ENCODE results near the gene PTPRE. TPM values are rescaled to one million over a fixed set of nuclear protein-coding genes. Genes with fewer than 3 reads are reported as not detected.

The PTPRE gene
- total and polyA plus RNA-seq, 10 of the 15 experiments (the other 5 are each of a cell fraction or from before 2014, with no cell fraction given) = 2.9 to 7.6 (median 5.8) TPM

DNA sequence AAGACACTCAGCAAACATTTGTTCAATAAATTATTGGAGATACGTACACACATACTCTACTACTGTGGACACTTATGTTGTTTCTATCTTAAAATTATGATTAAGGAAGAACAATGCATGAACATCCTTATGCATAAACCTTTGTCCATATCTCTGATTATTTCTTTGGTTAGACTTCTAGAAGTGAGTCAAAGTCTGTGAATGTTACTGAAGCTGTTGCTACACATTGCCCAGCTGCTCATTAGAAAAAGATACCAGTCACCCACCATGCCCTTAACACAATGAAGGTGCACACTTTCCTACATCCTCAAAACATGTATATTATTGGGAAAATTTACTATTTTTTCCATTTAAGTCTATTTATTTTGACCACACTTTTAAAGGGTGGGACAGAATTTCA is 12.8 kb upstream of the PTPRE start:
- Histone ChIP-seq H3K27ac (ENCODE audit: control insufficient read depth, insufficient read depth) (no peak overlapping the region), H3K4me2 (ENCODE audit: control insufficient read depth, insufficient read depth) (no peak overlapping the region), H3K9ac (ENCODE audit: control insufficient read depth, insufficient read depth, low read length) (no peak overlapping the region), H3K36me3 (ENCODE audit: control insufficient read depth in 2 of 2, insufficient read depth in 2 of 2, low read length in 1 of 2) (no peaks in the 10 kb centered on the region), H3K9me3 (replicated peaks; ENCODE audit: control insufficient read depth, insufficient read depth, low read length) (no peaks in the 10 kb centered on the region), H4K20me1 (ENCODE audit: control insufficient read depth, insufficient read depth) (no peaks in the 10 kb centered on the region), H3K4me3 (no peak overlapping the region), H3K27me3 (replicated peaks in 1 of 2; ENCODE audit: control insufficient read depth in 2 of 2, insufficient read depth in 2 of 2, low read length in 1 of 2) (no peaks in the 10 kb centered on the region), H2AFZ (ENCODE audit: control insufficient read depth, low read depth, low read length) (no peak overlapping the region), H3K79me2 (ENCODE audit: control insufficient read depth, insufficient read depth, low read length) (no peaks in the 10 kb centered on the region), H3K4me1 (ENCODE audit: control insufficient read depth, insufficient read depth, low read length) (no peaks in the 10 kb centered on the region)
- DNase-seq (ENCODE audit: low read depth, low spot score) = no peak
- TF ChIP-seq FOS (IDR thresholded peaks at IDR 0.05; ENCODE audit: borderline replicate concordance, extremely low read depth, insufficient read length) = no peak
- TF ChIP-seq, protein P1, sequence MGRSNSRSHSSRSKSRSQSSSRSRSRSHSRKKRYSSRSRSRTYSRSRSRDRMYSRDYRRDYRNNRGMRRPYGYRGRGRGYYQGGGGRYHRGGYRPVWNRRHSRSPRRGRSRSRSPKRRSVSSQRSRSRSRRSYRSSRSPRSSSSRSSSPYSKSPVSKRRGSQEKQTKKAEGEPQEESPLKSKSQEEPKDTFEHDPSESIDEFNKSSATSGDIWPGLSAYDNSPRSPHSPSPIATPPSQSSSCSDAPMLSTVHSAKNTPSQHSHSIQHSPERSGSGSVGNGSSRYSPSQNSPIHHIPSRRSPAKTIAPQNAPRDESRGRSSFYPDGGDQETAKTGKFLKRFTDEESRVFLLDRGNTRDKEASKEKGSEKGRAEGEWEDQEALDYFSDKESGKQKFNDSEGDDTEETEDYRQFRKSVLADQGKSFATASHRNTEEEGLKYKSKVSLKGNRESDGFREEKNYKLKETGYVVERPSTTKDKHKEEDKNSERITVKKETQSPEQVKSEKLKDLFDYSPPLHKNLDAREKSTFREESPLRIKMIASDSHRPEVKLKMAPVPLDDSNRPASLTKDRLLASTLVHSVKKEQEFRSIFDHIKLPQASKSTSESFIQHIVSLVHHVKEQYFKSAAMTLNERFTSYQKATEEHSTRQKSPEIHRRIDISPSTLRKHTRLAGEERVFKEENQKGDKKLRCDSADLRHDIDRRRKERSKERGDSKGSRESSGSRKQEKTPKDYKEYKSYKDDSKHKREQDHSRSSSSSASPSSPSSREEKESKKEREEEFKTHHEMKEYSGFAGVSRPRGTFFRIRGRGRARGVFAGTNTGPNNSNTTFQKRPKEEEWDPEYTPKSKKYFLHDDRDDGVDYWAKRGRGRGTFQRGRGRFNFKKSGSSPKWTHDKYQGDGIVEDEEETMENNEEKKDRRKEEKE (IDR thresholded peaks at IDR 0.05) = no peak
- no peak for TF ChIP-seq KDM1A (IDR thresholded peaks at IDR 0.05; ENCODE audit: borderline replicate concordance)
- no peak for TF ChIP-seq RB1 (IDR thresholded peaks at IDR 0.05; ENCODE audit: borderline replicate concordance)
- no peak for TF ChIP-seq NRF1 (conservative IDR thresholded peaks at IDR 0.05; ENCODE audit: low read depth, low read length)
- no peak for TF ChIP-seq ZNF207 (IDR thresholded peaks at IDR 0.05; ENCODE audit: borderline replicate concordance)
- TF ChIP-seq WRNIP1 (IDR thresholded peaks at IDR 0.05; ENCODE audit: borderline replicate concordance, low read depth, low read length) = no peak
- TF ChIP-seq CBX5 (IDR thresholded peaks at IDR 0.05; ENCODE audit: low read depth) = no peak
- TF ChIP-seq IKZF1 (conservative IDR thresholded peaks at IDR 0.05) = no peak
- no peak for TF ChIP-seq SMARCA5 (IDR thresholded peaks at IDR 0.05)
- no peak for ATAC-seq
- no TSS peak for BruUV-seq (replicated peaks)
- FAIRE-seq = no peak
- ChIA-PET POLR2A (no interaction called here), SMC1A (ENCODE audit: uncharacterized antibody, unreplicated experiment) (no interaction called here), RAD21 (ENCODE audit: unreplicated experiment) (no interaction called here), CTCF (interaction anchor here (1.2 kb wide), 1 partner anchor 318 kb away, joined by 3 read pairs; no protein-coding TSS in a partner anchor)
- 53% methylated on average over 1 of the region's 1 CpG for WGBS (ENCODE audit: insufficient coverage, insufficient replicate concordance, low lambda C conversion rate, missing lambda C conversion rate)
- in situ Hi-C loops (cut with MboI) = no loop called here
- intact Hi-C loops (cut with micrococcal nuclease; ENCODE audit: unreplicated experiment) = no loop called here
